Ovary (tissue), 3 donors: ENCODE data around the gene CDKN2B-AS1.

Source experiments
- CTCF ChIP-seq, 3 donors: fragments of 450-650 bp in 2 of 3; fragments of 200-600 bp in 1 of 3; IDR thresholded peaks; one replicate each; pipeline versions ENCODE4 v1.5.1 to v1.8.0; 2016 to 2022; ENCODE audit warnings: antibody characterized with exemption in 3 of 3, mild to moderate bottlenecking in 1 of 3
- EP300 ChIP-seq: sonication (generic); formaldehyde crosslinking; IDR thresholded peaks from one replicate; pipeline ENCODE4 v1.6.1; 2017; ENCODE audit warnings: antibody characterized with exemption
- POLR2A ChIP-seq: fragments of 450-650 bp; IDR thresholded peaks from one replicate; pipeline ENCODE4 v1.6.1; 2017; ENCODE audit warnings: antibody characterized with exemption, mild to moderate bottlenecking, moderate library complexity
- donor health status: DM: no; HTN: no; CAD: no.

- TF ChIP-seq CTCF (IDR thresholded peaks at IDR 0.05) (no peak), POLR2A (no peak), EP300 (no peak)
Measured at GRCh38 chr9:22041775-22042174, 47.2 kb downstream of the CDKN2B-AS1 start.
